Activated gamma-delta T cell (primary cell): Measurements from ENCODE around the gene BDNF.
"Not testable (repeated sequence)": the region's sequence is repeated elsewhere in the genome, so short reads cannot be mapped to it uniquely, and the experiment has no call there.

Experiments
- DNase-seq: peaks from one replicate; lab custom pipeline; 2025; lab: John Stamatoyannopoulos, UW

The BDNF gene

DNA sequence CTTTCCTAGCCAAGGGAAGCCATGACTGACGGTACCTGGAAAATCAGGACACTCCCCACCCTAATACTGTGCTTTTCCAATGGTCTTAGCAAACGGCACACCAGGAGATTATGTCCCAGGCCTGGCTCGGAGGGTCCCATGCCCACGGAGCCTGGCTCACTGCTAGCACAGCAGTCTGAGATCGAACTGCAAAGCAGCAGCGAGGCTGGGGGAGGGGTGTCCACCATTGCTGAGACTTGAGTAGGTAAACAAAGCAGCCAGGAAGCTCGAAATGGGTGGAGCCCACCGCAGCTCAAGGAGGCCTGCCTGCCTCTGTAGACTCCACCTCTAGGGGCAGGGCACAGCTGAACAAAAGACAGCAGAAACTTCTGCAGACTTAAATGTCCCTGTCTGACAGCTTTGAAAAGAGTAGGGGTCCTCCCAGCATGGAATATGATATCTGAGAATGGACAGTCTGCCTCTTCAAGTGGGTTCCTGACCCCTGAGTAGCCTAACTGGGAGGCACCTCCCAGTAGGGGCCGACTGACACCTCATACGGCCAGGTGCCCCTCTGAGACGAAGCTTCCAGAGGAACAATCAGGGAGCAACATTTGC is 34.6 kb downstream of the BDNF start:
- DNase-seq = not testable (repeated sequence)

DNA sequence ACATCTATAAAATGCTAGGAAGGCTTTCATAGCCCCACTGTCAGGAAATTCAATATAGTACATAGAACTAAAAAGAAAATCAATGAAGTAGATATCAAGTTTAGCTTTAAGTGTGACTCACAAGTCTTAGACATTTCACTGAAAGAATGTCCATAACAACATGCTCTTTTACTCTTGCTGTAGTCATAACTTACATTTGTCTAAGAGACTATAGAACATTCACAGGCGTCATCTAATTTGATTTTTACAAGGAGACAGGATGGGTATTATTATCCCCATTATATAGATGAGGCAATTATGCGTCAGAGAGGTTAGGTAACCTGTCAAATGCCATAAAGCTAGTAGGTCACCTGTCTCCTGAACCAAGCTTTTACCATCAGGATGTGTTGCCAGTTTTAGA is 36.9 kb downstream of the BDNF start:
- no peak for DNase-seq

DNA sequence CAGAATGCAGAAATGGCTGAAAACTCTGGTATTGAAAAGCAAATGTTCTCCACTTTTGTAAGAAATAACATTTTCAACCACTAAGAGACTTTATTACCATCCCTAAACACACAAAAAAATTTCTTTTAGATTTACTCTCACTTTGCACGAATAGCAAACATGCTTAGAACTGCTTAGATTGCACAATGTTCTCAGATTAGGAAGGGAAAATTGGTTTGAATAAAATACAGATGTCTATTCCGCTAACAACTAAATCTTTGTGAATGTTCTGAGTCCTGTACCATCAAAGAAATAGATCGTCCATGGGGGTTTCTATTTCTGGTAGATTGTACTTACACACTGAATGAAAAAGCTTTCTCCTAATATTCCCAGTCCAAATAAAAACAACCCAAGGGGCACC is 40.1 kb downstream of the BDNF start:
- no peak for DNase-seq

DNA sequence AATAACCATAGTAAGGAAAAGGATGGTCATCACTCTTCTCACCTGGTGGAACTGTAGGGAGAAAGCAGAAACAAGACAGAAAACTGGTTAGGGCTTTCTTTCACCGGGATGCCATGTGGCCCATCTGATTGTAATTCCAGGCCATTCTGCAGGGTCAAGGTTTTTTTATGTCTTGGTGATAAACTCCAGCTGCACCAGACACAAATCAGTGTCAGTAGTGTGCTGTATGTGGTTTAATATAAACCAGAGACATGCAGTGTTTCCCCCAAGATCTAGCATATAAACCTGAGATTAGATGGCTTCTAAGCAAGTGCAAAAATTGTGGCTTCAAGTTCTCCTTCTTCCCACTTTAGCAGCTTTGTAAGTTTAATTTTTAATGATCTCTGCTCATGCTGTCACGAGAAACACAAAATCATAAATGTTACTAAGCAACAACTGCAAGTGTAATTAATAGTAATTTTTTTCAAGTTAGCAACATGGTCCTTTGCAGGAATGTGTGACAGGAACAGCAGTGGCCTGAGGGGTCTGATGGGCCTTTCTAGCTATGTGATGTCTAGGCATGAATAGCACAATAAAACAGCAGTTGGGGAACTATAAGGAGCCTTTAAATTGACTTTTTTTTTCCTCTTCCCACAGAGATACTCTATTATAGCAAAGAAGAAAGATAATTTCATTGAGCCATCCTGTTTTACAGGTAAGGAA is 41.6 kb downstream of the BDNF start:
- no peak for DNase-seq

DNA sequence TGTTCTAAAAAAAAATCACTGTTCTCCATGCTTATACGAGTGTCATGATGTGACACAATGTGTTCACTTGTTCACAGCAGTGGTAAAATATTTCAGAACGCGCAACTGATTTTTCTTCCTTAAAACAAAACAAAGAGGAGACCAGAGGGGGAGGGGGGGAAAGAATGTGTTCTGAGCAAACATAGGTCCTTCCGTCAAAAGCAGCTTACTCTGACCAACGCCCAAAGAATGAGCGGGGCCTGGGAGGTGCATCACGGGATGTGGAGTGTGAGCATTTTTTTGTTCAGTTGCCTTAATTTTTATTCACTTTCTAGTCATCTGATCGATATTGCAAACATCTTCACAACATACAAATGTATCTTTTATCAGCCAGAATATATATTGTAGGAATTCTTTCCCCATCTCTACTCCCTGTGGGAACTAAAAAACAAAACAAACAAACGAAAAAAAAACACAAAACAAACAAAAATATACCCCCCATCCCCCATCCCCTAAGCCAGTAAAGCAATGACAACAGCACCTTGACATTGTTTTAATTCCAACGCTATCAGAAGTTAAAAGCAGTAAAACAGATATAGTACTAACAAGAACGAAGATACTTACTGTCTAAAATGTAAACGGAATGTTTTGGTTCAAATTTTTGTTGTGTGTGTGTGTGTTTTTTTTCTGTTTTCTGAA is 43.3 kb downstream of the BDNF start:
- no peak for DNase-seq

DNA sequence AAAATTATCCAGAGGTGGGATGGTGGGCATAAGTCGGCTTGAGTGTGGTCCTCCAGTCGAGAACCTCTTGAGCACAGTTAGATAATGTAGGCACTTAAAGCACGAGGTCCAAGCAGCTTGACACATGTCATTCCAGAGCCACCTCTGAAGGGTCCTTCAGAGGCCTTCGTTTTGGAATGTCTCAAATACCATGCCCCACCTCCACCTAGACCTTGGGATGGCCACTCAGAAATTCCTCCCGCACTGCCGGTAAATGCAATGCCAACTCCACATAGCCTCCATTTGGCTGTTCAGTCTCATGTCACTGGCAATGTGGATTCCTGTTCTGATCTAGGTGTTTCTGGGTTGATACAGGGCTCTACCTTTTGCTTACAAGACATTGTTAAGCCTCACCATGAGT is 43.9 kb downstream of the BDNF start:
- DNase-seq = no peak

DNA sequence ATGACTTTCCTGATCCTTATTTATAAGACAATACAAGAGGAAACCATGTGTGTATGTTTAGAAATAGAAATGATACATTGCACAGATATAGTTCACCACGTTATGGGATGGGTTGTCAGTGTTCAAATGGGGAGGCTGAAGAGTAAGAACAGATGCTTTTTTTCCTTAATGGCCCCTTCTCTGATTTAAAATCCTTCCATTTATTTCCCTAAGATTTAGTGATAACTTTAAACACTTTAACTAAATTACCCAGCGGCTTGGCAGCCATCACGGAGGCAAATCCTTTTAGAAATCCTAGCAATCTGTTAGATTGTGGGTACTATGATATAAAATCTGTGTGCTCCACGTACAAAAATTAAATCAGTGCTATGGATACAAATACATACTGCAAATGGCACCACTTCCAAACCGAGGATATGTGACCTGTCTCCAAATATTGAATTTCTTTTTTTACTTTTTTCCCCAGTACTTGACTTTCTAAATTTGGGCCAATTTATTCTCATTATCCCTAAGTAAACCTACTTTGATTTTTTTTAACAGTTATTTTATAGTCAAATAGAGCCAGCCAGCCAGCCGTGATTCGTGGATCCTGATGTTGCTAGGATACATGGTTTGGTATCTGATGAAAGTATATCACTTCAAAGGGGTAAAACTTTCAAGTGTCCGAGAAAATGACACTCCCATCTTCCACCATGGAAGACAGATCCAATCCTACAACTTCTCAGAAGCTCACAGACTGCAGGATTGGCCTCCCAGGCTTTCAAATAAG is 46.1 kb downstream of the BDNF start:
- DNase-seq = no peak

DNA sequence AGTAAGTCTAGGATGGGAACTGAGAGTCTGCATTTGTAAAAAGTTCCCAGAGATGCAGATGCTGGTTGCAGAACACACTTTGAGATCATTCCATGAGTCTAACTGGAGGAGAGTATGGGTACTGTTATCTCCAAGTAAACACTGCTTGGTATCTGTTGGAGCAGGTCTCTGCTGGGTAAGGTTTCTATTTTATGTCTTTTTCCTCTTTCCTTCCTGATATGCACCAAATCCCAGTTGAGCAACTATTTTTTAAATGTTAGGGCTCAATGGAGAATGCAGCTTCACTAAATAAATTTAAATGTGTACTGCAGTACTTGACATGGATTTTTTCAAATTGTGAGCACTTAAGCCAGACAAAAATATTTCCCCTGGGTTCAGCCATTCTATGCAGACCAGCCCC is 48.5 kb downstream of the BDNF start:
- DNase-seq = no peak

DNA sequence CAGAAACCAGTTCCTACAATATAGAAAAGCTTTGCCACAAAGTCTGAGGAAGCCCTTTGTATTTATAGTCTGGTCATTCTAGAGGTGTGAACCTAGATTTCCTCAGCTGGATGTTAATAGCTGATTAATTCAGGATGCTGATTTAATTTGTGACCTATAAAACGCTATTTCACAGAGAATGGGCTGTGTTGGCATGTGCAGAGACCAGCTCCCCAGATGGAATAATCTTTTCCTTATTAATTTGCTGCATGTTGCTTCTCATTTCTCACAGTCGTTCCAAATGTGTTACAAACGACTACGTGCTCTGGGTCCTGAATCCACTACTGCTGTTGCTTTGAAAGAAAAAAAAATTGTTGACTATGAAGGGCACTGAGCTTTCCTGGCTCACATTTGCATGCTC is 49.3 kb downstream of the BDNF start:
- DNase-seq = no peak

DNA sequence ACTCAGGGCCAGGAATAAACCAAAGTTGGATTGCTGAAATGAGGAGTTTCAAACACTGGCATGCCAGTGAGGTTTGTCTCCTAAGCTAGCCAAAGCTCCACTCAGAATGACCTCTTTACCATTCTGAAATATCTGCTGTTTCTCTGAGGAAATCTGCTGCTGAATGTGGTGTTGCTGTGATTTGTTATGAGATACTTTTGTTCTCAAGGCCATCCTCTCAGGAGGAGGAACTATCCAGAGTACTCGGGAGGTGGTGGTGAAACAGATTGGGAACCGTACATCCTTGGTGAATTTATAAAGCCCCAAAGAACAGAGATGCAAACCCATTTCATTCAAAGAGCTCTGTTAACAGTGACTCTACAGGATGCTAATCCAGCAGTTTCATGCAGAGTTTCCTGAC is 50.5 kb downstream of the BDNF start:
- DNase-seq = no peak

DNA sequence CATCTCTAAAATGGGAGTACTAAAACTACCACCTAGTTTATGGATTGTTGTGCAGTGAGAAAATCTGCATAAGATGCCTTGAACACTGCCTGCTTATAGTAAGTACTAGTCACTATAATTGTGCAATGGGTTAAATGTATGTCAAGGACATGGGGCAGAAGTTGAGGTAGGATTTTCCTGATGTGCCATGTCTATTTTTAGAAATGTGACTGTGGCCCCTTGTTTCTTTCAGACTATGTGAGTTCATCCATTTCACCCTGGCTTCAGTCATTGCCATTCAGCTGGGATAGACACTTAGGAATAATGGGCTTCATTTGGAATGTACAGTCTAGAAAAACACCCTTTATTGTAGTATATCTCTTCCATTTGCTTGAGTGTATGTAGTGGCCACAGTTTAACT is 51.4 kb downstream of the BDNF start:
- no peak for DNase-seq

DNA sequence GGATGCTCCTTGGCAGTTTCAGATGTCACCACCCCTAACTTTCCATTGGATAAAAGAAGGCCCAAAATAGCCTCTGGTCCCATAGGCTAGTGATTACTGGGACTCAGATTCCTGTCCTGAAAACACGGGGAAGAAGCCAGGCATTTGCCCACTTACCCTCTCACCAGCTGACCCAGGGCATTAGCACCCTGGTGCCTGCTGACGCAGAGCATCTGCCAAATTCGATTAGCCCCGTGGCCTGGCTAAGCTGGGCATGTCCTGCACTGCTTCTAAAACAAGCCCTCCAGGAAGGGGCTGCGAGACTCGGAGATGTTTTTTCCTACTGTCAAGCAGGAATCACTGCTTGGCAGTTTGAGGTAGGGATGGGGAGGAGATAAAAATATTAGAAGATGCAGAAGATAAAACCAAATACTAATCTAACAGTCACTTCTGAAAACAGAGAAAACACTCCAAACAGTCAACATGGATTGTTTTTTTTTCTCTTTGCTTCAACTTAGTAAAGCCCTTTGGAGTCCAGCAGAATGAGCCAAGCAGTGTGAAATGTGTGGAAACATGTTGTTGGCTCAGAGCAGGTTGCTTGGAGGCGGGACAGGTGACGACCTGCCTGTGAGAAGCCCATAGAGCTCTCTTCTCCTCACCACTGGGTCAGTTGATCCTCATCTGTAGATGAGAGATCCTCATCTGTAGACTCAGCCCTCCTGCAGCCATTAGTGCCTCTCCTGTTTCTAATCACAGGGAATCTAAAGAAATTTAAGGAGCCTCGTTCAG is 54.0 kb downstream of the BDNF start:
- DNase-seq = no peak

DNA sequence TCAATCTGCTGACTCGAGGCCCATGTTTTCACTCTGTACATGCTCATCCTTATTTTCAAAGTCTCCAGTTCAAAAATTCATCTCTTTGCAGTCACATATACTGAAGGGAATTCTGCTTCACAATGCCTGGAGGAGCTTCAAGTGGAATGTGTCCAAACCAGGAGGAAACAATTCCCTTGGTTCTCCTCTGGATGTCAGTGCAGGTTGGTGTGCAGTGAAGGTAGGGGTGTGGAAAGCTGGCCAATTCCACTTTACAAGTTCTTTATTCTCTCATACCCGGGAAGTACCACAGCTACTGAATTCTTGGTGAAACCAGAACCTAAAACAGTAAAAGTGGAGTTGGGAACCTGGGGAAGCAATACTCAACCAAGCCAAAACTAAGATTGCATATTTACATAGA is 57.3 kb downstream of the BDNF start:
- no peak for DNase-seq

DNA sequence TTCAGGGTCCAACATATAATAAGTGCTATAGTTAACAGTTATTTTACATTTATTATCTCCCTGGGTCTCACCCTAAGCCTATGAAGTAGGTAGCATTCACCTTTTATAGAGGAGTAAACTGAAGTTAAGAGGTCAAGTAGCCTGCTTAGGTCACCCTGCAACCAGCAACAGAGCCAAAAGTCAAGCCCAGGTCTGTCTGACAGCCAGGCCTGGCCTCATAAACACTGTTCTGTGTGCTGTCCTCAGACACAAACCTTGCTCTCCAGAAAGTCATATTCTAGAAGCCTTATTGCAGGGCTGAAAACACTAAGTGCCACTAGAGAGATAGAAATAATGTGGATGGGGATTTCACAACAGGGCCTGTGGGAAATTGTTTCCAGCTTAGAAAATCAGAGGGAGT is 59.3 kb downstream of the BDNF start:
- no peak for DNase-seq

DNA sequence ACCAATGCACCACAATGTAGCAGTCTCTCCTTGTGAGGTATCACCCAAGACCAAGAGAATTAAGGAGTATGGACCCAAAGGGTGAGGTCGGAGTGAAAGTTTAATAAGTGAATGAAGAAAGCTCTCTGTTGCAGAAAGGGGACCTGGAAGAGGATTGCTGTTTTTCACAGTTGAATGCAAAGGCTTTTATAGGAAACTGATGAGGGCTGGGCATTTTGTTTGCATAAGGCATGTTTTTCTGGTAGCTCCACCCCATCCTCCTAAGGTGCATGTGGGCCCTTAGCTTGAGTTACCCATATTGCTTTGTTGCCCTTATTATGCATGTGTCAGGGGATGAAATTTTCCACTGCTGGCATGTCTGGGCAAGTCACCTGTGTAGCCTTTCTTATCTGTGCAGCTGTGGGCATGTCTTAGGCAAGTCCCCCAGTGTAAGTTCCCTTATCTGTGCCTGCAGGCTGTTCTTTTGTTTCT is 64.7 kb downstream of the BDNF start:
- DNase-seq = no peak

DNA sequence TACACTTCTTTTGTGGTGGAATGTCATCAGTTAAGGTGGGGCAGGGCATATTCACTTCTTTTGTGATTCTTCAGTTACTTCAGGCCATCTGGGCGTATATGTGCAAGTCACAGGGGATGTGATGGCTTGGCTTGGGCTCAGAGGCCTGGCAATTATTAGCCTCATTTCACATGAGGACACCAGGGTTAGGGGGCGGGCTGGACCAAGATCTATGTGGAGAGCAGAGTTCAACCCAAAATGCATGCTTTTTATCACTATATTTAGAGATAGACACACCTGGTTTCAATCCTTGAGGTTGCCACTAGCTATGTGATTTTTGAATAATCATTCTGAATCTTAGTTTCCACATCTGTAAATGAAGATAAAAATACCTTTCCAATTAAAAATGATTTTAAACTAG is 65.5 kb downstream of the BDNF start:
- DNase-seq = not testable (repeated sequence)

DNA sequence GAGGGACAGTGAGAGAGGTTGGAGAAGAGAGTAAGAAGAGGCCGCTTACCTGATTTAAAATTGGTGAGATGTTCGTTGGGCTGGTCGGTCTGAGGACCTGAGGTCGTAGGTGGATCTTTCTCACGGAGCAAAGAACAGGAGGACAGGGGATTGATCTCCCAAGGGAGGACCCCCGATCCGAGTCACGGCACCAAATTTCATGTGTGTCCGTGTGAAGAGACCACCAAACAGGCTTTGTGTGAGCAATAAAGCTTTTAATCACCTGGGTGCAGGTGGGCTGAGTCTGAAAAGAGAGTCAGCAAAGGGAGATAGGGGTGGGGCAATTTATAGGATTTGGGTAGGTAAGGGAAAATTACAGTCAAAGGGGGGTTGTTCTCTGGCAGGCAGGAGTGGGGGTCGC is 66.0 kb downstream of the BDNF start:
- DNase-seq = not testable (repeated sequence)

DNA sequence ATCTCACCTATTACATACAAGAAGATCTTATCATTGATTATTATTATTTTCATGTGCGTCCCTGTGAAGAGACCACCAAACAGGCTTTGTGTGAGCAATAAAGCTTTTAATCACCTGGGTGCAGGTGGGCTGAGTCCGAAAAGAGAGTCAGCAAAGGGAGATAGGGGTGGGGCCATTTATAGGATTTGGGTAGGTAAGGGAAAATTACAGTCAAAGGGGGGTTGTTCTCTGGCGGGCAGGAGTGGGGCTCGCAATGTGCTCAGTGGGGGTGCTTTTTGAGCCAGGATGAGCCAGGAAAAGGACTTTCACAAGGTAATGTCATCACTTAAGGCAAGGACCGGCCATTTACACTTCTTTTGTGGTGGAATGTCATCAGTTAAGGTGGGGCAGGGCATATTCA is 71.2 kb downstream of the BDNF start:
- DNase-seq = not testable (repeated sequence)

DNA sequence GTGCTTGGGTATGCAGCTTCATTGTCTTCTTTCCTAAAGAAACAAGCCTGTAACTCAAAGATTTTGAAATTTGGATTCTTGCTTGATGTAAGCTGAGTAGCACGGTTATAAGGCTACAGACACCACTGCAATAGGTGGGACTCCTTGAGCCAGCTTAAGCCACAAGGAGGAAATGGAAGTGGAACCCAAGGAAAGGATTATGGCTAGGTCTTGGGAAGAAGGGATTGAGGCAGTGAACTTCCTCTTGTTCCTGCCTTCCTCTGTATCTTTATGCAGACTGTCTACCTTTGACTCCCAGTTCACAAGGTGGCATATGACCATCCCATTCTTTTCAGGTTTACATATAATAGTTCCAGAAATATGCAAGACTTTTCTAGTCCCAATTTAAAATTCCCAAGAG is 72.3 kb downstream of the BDNF start:
- no peak for DNase-seq

DNA sequence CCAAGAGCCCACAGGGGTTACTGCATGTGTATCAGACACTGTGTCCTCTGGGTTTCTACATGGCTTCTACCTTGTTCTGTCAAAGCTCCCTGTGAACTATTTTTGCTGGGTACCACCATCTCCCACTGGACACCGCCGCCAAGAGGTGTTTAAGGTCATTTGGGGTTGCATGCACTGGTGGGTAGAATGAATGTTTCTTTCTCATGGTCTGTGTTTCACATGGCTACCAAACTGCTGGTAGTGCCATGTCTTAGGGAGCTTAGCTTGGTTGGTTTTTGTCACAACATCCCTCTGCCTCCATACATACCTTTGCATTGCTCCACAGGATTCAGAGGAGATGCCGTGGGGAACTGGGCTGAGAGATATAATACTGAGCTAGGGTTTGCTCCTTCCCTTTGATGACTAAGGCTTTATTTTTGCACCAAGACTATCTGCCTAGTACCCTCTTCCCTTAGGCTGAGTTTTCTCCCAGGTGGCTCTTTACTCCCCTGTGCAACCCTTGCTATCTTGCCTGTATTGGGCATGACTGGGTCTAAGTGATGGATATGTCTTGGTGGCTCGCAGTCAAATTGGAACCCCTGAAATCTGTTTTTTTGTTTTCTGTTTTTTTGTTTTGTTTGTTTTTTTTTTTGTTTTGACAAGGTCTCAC is 73.2 kb downstream of the BDNF start:
- DNase-seq = no peak

DNA sequence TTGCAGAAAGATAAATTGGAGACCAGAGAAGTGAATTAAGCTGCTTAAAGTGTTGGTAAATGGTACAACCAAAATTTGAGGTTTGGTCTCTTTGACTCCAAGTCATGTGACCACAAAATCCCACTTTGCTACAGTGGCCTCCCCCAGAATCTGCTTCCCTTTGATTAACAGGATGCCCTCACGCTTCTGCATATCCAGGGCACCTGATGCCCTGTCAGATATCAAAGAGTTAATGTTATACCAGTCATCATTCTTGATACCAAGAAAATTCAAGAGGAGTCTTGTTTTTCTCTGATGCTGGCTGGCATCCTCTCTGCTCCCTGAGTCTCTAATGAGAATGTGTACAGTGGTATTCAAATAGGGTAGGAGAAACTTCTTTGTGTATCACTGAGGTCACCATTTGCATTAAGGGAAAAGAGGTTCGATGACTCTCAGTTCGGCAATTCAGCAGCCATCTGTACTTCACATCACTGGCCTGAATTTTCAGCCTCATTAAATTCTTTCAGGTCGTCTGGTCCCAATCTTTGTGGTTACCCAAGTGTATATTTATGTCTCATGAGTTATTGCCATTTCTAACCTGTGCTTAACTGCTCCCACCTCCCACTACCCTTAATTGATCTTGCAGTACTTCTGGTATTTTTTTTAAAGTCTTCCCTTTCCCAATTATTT is 73.9 kb downstream of the BDNF start:
- DNase-seq = no peak
